Spleen (tissue), 11 donors: ENCODE measurements around the gene BUD31. TPM values are rescaled to one million over a fixed set of nuclear protein-coding genes. Genes with fewer than 3 reads are reported as not detected.

Source experiments
- DNase-seq: peaks from one replicate; pipeline ENCODE4 v3.0.0-alpha.2; 2020
- H3K27ac ChIP-seq, 8 donors: fragments of 200-600 bp; sonication (generic) in 7 of 8; 1 replicate in 4 of 8; 2 replicates in 4 of 8; pipeline versions ENCODE4 v1.5.0 to v1.8.0; 2016 to 2021; ENCODE audit warnings: inconsistent platforms in 4 of 8, mild to moderate bottlenecking in 4 of 8, moderate library complexity in 1 of 8
- H3K27me3 ChIP-seq, 7 donors: fragments of 200-600 bp; sonication (generic) in 6 of 7; replicated peaks in 1 of 7; 1 replicate in 4 of 7; 2 replicates in 3 of 7; pipeline versions ENCODE4 v1.5.0 to v1.8.0; 2016 to 2021; ENCODE audit warnings: inconsistent platforms in 3 of 7, mild to moderate bottlenecking in 1 of 7
- H3K36me3 ChIP-seq, 6 donors: fragments of 200-600 bp; sonication (generic) in 5 of 6; 1 replicate in 4 of 6; 2 replicates in 2 of 6; pipeline versions ENCODE4 v1.5.0 to v1.8.0; 2016 to 2021; ENCODE audit warnings: inconsistent platforms in 2 of 6
- H3K4me1 ChIP-seq, 6 donors: fragments of 200-600 bp; sonication (generic) in 5 of 6; 1 replicate in 3 of 6; 2 replicates in 3 of 6; pipeline versions ENCODE4 v1.5.0 to v1.8.0; 2016 to 2021; ENCODE audit warnings: inconsistent platforms in 3 of 6
- H3K4me3 ChIP-seq, 8 donors: fragments of 200-600 bp; sonication (generic) in 7 of 8; 1 replicate in 4 of 8; 2 replicates in 4 of 8; pipeline versions ENCODE4 v1.5.0 to v1.8.0; 2016 to 2021; ENCODE audit warnings: inconsistent platforms in 4 of 8, mild to moderate bottlenecking in 4 of 8, moderate library complexity in 2 of 8
- H3K9me3 ChIP-seq, 8 donors: fragments of 200-600 bp; sonication (generic) in 7 of 8; 1 replicate in 4 of 8; 2 replicates in 4 of 8; pipeline versions ENCODE4 v1.5.0 to v1.8.0; 2016 to 2021; ENCODE audit warnings: inconsistent platforms in 4 of 8
- POLR2A ChIP-seq, 3 donors: fragments of 450-650 bp; IDR thresholded peaks; one replicate each; pipeline ENCODE4 v1.5.1; 2017; ENCODE audit warnings: antibody characterized with exemption in 3 of 3, mild to moderate bottlenecking in 1 of 3
- POLR2AphosphoS5 ChIP-seq, 3 donors: sonication (generic); formaldehyde crosslinking; IDR thresholded peaks; one replicate each; pipeline ENCODE4 v1.5.1; 2017; ENCODE audit warnings: antibody characterized with exemption in 3 of 3
- WGBS, 5 donors: extraction: QIAGEN DNeasy Blood & Tissue Kit in 3 of 5; methylation state at CpG; one replicate each; pipeline versions ENCODE4 v1.1.5 to v1.1.7; 2013 to 2018; 5-methylcytosine and 5-hydroxymethylcytosine counted together
- intact Hi-C: fragments of 100-400 bp; cut with DNase I; formaldehyde crosslinking; loops from one replicate; pipeline ENCODE4 v1.15.0; 2023; ENCODE audit warnings: low total_unique reads
- polyA plus RNA-seq, 3 donors: library from polyadenylated mRNA; stranded (reverse); fragments of 200-250 nt; gene quantifications; one replicate each; pipeline ENCODE4 v1.2.1, GENCODE V29; 2013
- total RNA-seq, 7 donors: library from RNA; depleted of rRNA in 3 of 7; stranded (reverse); fragments of >200 nt in 3 of 7; fragmentation: NEBNext Ultra II Directional in 4 of 7; extraction: Animal tissue kit (Norgen Biotek cat#: 25700) in 4 of 7; gene quantifications; one replicate each; pipeline versions ENCODE4 v1.1.0 to v1.2.1, GENCODE V29; 2016 to 2021
- TF ChIP-seq, protein P1 (sequence below), 11 experiments: fragments of 200-600 bp in 7 of 11; fragments of 450-650 bp in 4 of 11; sonication (generic) in 4 of 11; IDR thresholded peaks in 8 of 11; conservative IDR thresholded peaks in 3 of 11; 1 replicate in 7 of 11; 2 replicates in 4 of 11; pipeline versions ENCODE4 v1.4.0 to v1.8.0; 2016 to 2021; ENCODE audit warnings: antibody characterized with exemption in 11 of 11, inconsistent platforms in 4 of 11, mild to moderate bottlenecking in 1 of 11
- donor health status: healthy with polysubstance abuse.
- donor health status: DM: no; HTN: no; CAD: no; lungs with moderate emphysema.
- donor health status: DM: no; HTN: no; CAD: no.
- donor health status: Bipolar disorder and iron deficiency.
- donor health status: healthy.
- donor health status: DM: no; HTN: no; CAD: no.
- donor health status: DM: yes; HTN: yes; CAD: no.

BUD31 gene
- total and polyA plus RNA-seq, 10 donors: 48.4 to 124 (median 71.0) TPM

DNA sequence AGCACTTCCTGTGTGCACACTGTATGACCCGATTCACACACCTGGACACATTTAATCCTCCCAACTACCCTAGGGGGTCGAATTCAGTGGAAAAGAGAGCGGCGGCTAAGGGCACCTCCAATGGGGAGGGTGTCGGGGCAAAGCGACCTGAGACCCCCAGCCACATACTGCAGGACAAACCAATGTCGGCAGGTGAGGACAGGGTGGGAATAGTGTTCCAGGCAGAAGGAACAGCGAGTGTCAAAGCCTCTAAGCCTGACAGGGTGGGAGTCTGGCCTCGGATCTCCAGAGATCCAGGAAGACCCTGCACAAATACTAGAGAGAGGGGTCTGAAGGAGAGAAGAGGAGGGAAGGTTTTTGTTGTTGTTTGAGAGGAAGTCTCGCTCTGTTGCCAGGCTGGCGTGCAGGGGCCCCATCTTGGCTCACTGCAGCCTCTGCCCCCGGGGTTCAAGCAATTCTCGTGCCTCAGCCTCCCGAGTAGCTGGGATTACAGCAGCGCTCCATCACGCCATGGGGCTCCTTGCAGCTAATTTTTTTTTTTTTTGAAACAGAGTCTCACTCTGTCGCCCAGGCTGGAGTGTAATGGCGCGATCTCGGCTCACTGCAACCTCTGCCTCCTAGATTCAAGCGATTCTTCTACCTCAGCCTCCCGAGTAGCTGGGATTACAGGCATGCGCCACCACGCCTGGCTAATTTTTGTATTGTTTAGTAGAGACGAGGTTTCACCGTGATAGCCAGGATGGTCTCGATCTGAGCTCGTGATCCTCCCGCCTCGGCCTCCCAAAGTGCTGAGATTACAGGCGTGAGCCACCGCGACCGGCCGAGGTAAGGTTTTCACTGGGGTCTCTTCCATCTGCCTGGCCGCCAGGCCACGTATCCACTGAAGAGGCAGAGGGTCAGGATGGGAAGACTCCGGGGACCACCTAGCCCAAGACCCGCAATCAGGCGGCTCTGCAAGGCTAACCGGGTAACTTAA is 35.4 kb upstream of the BUD31 start:
- 84 to 88% (median 84%) methylated on average over 40 to 41 of the region's 41 CpGs for WGBS, 5 donors
- no peak for TF ChIP-seq POLR2AphosphoS5 (IDR thresholded peaks at IDR 0.05)
- TF ChIP-seq, protein P1, sequence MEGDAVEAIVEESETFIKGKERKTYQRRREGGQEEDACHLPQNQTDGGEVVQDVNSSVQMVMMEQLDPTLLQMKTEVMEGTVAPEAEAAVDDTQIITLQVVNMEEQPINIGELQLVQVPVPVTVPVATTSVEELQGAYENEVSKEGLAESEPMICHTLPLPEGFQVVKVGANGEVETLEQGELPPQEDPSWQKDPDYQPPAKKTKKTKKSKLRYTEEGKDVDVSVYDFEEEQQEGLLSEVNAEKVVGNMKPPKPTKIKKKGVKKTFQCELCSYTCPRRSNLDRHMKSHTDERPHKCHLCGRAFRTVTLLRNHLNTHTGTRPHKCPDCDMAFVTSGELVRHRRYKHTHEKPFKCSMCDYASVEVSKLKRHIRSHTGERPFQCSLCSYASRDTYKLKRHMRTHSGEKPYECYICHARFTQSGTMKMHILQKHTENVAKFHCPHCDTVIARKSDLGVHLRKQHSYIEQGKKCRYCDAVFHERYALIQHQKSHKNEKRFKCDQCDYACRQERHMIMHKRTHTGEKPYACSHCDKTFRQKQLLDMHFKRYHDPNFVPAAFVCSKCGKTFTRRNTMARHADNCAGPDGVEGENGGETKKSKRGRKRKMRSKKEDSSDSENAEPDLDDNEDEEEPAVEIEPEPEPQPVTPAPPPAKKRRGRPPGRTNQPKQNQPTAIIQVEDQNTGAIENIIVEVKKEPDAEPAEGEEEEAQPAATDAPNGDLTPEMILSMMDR (IDR thresholded peaks at IDR 0.05 in 8 of 11, conservative IDR thresholded peaks at IDR 0.05 in 3 of 11): no peak
- no peak for TF ChIP-seq POLR2A (IDR thresholded peaks at IDR 0.05)
- Histone ChIP-seq H3K9me3 (no peaks in the 10 kb centered on the region), H3K4me1 (peaks cover 20 to 55% (median 45%) of the 10 kb centered on the region in 6 donors), H3K27me3 (no peaks in the 10 kb centered on the region), H3K27ac (peak overlapping the region; percentile 89 to 99 (median 94)), H3K36me3 (peaks cover 0 to 38% (median 15%) of the 10 kb centered on the region in 6 donors), H3K4me3 (peak overlapping the region; percentile 88 to 100 (median 96))
- DNase-seq: peak; percentile 73
- intact Hi-C loops: loop anchor here (5.0 kb wide), 1 partner anchor 34 kb away; the partner anchor contains the start of genes BUD31 and PDAP1

DNA sequence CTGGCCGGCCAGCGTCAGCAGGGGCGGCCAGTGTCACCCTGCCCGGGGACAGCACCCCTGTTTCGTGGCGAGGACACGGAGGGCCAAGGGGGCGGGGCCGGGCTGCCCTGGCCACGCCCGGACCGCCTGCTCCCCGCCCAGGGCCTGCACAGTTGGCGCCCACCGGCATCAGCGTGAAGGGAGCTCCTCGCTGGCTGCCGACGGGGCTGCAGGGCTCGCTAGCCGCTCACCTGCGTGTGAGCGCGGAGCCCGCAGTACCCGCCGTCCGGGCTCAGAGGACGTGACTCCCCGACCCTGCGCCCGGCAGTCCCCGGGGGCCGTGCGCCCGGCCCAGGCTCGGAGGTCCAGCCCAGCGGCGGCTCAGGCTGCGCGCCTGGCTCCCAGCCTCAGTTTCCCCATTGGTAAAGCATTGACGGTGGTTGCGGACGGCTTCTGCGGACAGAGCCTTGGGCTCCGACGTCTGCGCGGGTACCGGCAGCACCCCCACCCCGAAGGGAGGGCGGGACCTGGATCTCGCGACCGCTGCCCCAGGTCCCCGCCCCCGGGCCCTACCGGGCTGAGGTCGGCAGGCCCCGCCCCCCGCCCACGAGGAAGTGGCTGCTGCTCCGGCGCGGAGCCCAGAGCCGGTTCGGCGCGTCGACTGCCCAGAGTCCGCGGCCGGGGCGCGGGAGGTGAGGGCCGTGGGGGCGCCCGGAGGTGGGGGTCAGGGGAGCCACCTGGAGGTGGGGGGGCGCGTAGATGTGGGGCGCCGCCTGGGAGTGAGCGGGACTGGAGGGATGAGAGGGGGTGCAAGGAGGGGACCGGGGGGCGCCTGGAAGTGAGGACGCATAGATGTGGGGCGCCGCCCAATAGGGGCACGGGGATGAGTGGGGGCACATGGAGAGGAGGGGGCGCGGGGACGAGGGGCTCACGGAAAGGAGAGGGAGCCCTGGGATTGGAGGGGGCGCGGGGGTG is 34.4 kb upstream of the BUD31 start, which contains the start of gene ARPC1B:
Gene ARPC1B, plus strand, starts transcription at position 620 of the 954 bp plus-strand sequence. CDS start 10,985 bp downstream, outside the sequence.
- Histone ChIP-seq H3K4me3 (peak within 1 kb of the TSS; percentile 88 to 100 (median 96)), H3K36me3 (peaks cover 0 to 34% (median 16%) of the 10 kb centered on the region in 6 donors), H3K4me1 (peaks cover 30 to 65% (median 55%) of the 10 kb centered on the region in 6 donors), H3K27me3 (no peaks in the 10 kb centered on the region), H3K27ac (peak within 1 kb of the TSS; percentile 89 to 99 (median 94)), H3K9me3 (no peaks in the 10 kb centered on the region)
- intact Hi-C loops: loop anchor here (5.0 kb wide), 1 partner anchor 33 kb away; the partner anchor contains the start of genes BUD31 and PDAP1
- WGBS, 5 donors: 1 to 2% (median 1%) methylated on average over 32 to 94 of the region's 95 CpGs
- peak; percentile 98 for DNase-seq
- TF ChIP-seq, protein P1 (IDR thresholded peaks at IDR 0.05 in 8 of 11, conservative IDR thresholded peaks at IDR 0.05 in 3 of 11): no peak
- TF ChIP-seq POLR2AphosphoS5 (IDR thresholded peaks at IDR 0.05): peak; percentile 93 to 98 (median 94)
- peak in 2 of 3 donors; percentile 64 to 66 for TF ChIP-seq POLR2A (IDR thresholded peaks at IDR 0.05)

DNA sequence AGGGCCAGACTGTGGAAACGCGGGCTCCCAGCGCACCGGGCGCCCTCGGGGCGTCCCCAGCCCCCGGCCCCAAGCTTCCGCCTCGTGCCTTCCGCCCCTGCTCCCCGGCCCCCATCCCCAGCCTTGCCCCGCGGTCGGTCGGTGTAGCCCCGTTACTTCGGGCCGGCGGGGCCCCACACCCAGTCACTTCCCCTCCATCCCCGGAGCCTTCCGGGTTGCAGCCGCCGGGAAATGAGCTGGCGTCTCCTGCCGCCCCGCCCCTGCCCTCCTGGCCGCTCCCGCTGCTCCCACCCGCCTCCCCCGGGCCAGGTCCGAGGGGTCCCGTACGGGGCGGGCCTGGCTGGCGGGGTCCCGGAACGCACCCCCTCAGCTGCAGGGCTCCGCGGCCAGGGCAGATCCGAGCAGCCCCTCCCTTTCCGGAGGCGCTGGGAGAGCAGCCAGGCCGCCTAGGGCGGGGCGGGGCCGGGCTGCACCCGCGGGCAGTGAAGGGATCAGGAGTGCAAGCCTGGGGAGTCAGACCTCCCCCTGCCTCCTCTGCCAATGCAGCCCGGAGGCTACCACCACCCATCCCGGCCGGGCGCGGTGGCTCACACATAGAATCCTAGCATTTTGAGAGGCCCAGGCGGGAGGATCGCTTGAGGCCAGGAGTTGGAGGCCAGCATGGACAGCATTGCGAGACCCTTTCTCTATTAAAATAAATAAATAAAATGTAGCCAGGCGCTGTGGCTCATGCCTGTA is 33.5 kb upstream of the BUD31 start:
- Histone ChIP-seq H3K9me3 (no peaks in the 10 kb centered on the region), H3K27me3 (no peaks in the 10 kb centered on the region), H3K4me3 (peak overlapping the region; percentile 88 to 100 (median 96)), H3K36me3 (peaks cover 0 to 30% (median 16%) of the 10 kb centered on the region in 6 donors), H3K4me1 (peaks cover 39 to 74% (median 63%) of the 10 kb centered on the region in 6 donors), H3K27ac (peak overlapping the region; percentile 89 to 99 (median 94))
- intact Hi-C loops: no loop called here
- DNase-seq: peak; percentile 96
- 4 to 17% (median 9%) methylated on average over 10 to 58 of the region's 58 CpGs for WGBS, 5 donors
- TF ChIP-seq POLR2A (IDR thresholded peaks at IDR 0.05) (peak in 1 of 3 donors; percentile 2), POLR2AphosphoS5 (IDR thresholded peaks at IDR 0.05) (peak; percentile 84 to 93 (median 86))
- TF ChIP-seq, protein P1 (IDR thresholded peaks at IDR 0.05 in 8 of 11, conservative IDR thresholded peaks at IDR 0.05 in 3 of 11): no peak
